ENCODE measurements around the gene ZFP42. TPM values are rescaled to one million over a fixed set of nuclear protein-coding genes. Genes with fewer than 3 reads are reported as not detected.

The ZFP42 gene
- total RNA-seq, 1 donor from 2014 or later = not detected

DNA sequence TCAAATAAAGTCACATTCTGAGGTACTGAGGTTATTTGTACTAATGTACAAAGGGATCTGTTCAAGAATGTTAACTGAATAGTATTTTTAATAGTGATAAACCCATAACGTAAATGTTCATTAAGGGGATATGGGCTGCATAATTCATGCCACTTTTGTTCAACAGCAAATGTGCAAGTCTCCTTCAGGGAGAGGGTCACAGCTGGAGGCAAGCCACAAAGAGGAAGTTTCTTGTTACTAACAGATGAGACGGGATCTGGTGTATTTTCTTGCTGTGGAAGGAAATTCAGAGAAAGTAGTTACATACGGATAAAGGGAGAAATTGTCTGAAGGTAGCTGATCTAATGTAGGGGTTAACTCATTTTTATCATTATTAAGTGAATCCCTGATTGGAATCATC, 10.0 kb downstream of the ZFP42 start:
- H3K9me3 Mint-ChIP-seq = peaks cover 2% of the 10 kb centered on the region
- TF ChIP-seq, protein P1, sequence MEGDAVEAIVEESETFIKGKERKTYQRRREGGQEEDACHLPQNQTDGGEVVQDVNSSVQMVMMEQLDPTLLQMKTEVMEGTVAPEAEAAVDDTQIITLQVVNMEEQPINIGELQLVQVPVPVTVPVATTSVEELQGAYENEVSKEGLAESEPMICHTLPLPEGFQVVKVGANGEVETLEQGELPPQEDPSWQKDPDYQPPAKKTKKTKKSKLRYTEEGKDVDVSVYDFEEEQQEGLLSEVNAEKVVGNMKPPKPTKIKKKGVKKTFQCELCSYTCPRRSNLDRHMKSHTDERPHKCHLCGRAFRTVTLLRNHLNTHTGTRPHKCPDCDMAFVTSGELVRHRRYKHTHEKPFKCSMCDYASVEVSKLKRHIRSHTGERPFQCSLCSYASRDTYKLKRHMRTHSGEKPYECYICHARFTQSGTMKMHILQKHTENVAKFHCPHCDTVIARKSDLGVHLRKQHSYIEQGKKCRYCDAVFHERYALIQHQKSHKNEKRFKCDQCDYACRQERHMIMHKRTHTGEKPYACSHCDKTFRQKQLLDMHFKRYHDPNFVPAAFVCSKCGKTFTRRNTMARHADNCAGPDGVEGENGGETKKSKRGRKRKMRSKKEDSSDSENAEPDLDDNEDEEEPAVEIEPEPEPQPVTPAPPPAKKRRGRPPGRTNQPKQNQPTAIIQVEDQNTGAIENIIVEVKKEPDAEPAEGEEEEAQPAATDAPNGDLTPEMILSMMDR (IDR thresholded peaks at IDR 0.05) = no peak
- ATAC-seq (ENCODE audit: low read depth) = no peak
- POLR2A ChIA-PET = no interaction called here
- CTCF ChIA-PET = no interaction called here
- H3K4me3 Mint-ChIP-seq = no peak overlapping the region
- no peaks in the 10 kb centered on the region for H3K4me1 Mint-ChIP-seq
- no peak overlapping the region for H3K27ac Mint-ChIP-seq
- intact Hi-C loops (cut with micrococcal nuclease) = no loop called here
- no peaks in the 10 kb centered on the region for H3K27me3 Mint-ChIP-seq
- no peaks in the 10 kb centered on the region for H3K36me3 Mint-ChIP-seq (ENCODE audit: low read depth)
- DNase-seq = no peak

DNA sequence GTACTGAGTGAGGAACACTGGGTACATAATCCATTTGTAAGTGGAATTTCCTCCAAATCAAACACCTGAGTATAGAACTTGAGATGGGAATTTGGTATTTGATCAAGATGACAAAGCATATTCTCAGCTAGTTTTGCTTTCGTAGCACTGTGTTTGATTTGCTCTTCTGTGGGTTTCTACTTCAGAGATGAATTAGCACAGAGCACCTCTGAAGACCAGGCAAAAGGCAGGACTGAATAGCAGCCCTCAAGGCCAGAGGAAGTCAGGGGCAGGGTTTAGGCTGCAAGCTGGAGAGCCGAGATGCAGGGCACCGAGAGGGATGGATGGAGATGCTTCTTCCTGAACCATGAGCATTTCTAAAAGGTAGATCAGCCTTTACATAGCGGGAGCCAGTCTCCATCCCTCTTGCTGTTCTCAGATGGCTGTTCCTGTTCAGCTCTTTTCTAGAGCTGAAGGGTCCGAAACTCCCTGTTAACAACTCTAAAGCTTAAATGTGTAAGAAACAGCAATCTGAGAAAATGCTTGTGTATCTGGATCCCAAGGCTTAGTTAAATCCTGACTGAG, 10.8 kb downstream of the ZFP42 start:
- H3K4me1 Mint-ChIP-seq = no peaks in the 10 kb centered on the region
- no peak overlapping the region for H3K4me3 Mint-ChIP-seq
- TF ChIP-seq, protein P1 (IDR thresholded peaks at IDR 0.05) = no peak
- ChIA-PET CTCF (no interaction called here), POLR2A (no interaction called here)
- no peak overlapping the region for H3K27ac Mint-ChIP-seq
- intact Hi-C loops (cut with micrococcal nuclease) = no loop called here
- no peaks in the 10 kb centered on the region for H3K27me3 Mint-ChIP-seq
- peaks cover 2% of the 10 kb centered on the region for H3K9me3 Mint-ChIP-seq
- no peak for DNase-seq
- ATAC-seq (ENCODE audit: low read depth) = no peak
- no peaks in the 10 kb centered on the region for H3K36me3 Mint-ChIP-seq (ENCODE audit: low read depth)

DNA sequence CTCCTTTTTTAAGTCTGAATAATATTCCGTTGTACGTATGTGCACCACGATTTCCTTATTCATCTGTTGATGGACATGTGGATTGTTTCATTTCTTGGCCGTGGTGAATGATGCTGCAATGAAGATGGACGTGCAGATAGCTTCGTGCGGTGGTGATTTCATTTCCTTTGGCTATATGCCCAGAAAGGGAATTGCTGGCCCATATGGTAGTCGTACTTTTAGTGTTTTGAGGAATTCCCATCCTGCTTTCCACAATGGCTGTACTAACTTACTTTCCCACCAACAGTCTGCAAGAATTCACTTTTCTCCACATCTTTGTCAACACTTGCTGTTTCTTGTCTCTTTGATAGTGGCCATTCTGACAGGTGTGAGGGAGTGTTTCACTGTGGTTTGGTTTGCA, 12.8 kb downstream of the ZFP42 start:
- DNase-seq (no peak), ATAC-seq (ENCODE audit: low read depth) (no peak)
- Mint-ChIP-seq H3K27ac (no peak overlapping the region), H3K27me3 (no peaks in the 10 kb centered on the region), H3K4me1 (no peaks in the 10 kb centered on the region), H3K36me3 (ENCODE audit: low read depth) (no peaks in the 10 kb centered on the region), H3K4me3 (no peak overlapping the region), H3K9me3 (peaks cover 2% of the 10 kb centered on the region)
- intact Hi-C loops (cut with micrococcal nuclease) = no loop called here
- TF ChIP-seq, protein P1 (IDR thresholded peaks at IDR 0.05) = no peak
- POLR2A ChIA-PET = no interaction called here
- CTCF ChIA-PET = no interaction called here

DNA sequence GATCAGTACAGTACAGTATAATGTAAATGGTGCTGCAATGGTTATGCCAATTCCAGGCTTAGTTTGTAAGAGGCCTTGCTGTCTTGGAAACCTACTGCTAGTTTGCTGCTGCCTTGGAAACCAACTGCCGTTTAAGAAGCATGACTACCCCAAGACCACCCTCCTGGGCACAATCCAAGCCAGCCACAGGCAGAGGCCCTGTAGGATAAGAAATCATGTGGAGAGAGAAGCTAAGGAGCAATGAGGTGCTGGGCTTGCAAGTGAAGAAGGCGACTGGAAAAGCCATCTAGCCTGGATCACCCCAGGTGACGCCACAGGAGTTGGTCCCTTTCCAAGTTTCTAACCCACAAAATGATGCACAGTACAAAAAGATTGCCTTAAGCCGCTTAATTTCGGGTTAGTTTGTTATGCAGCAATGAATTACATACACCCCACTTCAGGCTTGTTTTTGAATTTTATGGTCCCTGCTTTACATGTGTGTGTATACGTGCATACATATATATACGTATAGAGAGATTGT, 16.9 kb downstream of the ZFP42 start:
- ChIA-PET CTCF (no interaction called here), POLR2A (no interaction called here)
- H3K27me3 Mint-ChIP-seq = no peaks in the 10 kb centered on the region
- no peaks in the 10 kb centered on the region for H3K4me1 Mint-ChIP-seq
- ATAC-seq (ENCODE audit: low read depth) (no peak), DNase-seq (no peak)
- intact Hi-C loops (cut with micrococcal nuclease) = no loop called here
- no peak overlapping the region for H3K4me3 Mint-ChIP-seq
- no peak overlapping the region for H3K27ac Mint-ChIP-seq
- no peaks in the 10 kb centered on the region for H3K36me3 Mint-ChIP-seq (ENCODE audit: low read depth)
- peaks cover 6% of the 10 kb centered on the region for H3K9me3 Mint-ChIP-seq
- TF ChIP-seq, protein P1 (IDR thresholded peaks at IDR 0.05) = no peak

DNA sequence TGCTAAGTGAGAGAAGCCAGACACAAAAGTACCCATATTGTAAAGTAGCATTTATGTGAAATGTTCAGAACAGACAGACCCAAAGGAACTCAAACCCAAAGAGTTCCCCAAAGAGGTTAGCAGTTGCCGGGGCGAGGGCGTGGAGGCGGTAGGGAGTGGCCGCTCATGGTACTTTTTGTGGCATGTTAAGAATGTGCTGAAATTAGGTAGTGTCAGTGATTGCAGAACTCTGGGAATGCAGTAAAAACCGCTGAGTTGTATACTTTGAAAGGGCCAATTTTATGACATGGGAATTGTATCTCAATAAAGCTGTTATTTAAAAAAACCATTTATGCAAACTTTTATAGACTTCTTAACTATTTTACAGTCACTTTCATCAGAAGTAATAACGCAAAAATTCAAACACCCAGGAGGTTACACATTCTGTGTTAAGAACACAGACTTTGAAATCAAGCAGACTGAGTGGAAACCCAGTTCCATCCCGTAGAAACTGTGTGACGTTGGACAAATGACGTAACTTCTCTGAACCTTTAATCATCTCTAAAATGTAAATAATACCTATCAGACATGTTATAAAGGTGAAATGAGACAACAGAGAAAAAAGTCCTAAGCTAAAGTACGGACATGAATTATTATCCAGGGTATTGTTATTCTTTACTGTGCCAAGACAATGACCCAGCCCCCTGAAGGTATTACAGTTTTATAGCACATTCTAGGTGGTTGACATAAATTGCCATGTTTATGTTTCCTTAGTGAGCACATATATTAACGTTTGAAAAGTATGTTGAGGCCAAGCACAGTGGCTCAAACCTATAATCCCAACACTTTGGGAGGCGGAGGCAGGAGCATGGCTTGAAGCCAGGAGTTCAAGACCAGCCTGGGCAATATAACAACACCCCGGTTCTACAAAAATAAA, 19.7 kb downstream of the ZFP42 start:
- intact Hi-C loops (cut with micrococcal nuclease) = no loop called here
- Mint-ChIP-seq H3K36me3 (ENCODE audit: low read depth) (no peaks in the 10 kb centered on the region), H3K9me3 (peaks cover 6% of the 10 kb centered on the region), H3K27me3 (no peaks in the 10 kb centered on the region), H3K27ac (no peak overlapping the region), H3K4me3 (no peak overlapping the region), H3K4me1 (no peaks in the 10 kb centered on the region)
- ATAC-seq (ENCODE audit: low read depth) (no peak), DNase-seq (no peak)
- POLR2A ChIA-PET = no interaction called here
- CTCF ChIA-PET = no interaction called here
- TF ChIP-seq, protein P1 (IDR thresholded peaks at IDR 0.05) = no peak

All from activated B cell treated with CpG ODN at 0.5 μM for 24 hours (primary cell).